Caco-2 (cell line): Measurements from ENCODE around the gene PDXDC1. TPM values are rescaled to one million over a fixed set of nuclear protein-coding genes. Genes with fewer than 3 reads are reported as not detected.

Source experiments
- microRNA-seq: library from miRNA; unstranded; fragments of <30 nt; microRNA quantifications from one replicate; pipeline ENCODE4 v1.2.0, GENCODE V29; 2022
- total RNA-seq: library from RNA; stranded (reverse); gene quantifications from 2 replicates; pipeline ENCODE4 v1.2.3, GENCODE V29; 2022

Gene PDXDC1
- total RNA-seq, 1 experiment from 2014 or later, result 139 TPM

Small RNA genes within 50 kb of the gene (microRNA-seq; reads per million reads assigned to microRNA genes)
- not detected for gene MIR1972-1
- not detected for gene MIR3180-4
- gene MIR6511A1, result not detected
- gene MIR6511B2, result not detected
- gene MIR6770-1, result not detected

Other genes with a start within 250 kb of the PDXDC1 start
- 2.2 and 4.1 TPM in 2 replicates for gene NPIPA2, start 232.5 kb upstream of the PDXDC1 start, total RNA-seq
- 128 and 138 TPM in 2 replicates for gene NOMO1, start 141.3 kb upstream of the PDXDC1 start, total RNA-seq
- 91.0 and 93.1 TPM in 2 replicates for gene NPIPA1, start 37.6 kb upstream of the PDXDC1 start, total RNA-seq
- 17.7 and 20.9 TPM in 2 replicates for gene NTAN1, start 81.0 kb downstream of the PDXDC1 start, total RNA-seq
- gene RRN3, start 119.2 kb downstream of the PDXDC1 start, total RNA-seq, result 29.6 and 32.2 TPM in 2 replicates